ENCODE data around the gene TTLL7.

TTLL7 gene

DNA sequence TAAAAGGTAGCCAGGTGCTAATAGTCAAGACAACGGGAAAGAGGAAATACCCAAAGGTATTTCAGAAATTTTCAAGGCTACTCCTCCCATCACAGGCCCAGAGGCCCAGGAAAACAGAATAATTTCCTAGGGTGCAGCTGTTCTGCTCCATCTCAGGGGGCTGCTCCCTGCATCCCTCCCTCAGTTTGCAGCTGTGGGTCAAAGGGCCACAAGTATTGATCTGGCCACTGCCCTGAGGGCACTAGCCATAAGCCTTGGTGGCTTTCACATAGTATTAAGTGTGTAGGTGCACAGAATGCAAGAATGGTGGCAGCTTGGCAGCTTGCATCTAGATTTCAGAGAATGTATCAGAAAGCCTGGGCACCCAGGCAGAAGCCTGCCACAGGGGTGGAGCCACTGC lies 179.5 kb downstream of the TTLL7 start:
- TF ChIP-seq CTCF (IDR thresholded peaks at IDR 0.05; ENCODE audit: insufficient read depth, low read depth, low read length, missing control alignments) = no peak
- no peak overlapping the region for H3K4me3 ChIP-seq (ENCODE audit: low read length)
- DNase-seq (ENCODE audit: low read depth) = no peak

- no peak for TF ChIP-seq CTCF (IDR thresholded peaks at IDR 0.05; ENCODE audit: insufficient read depth, low read depth, low read length, missing control alignments)
- peak; percentile 36 for DNase-seq (ENCODE audit: low read depth)
- no peak overlapping the region for H3K4me3 ChIP-seq (ENCODE audit: low read length)
Observed at GRCh38 chr1:83818916-83819315, 180.0 kb downstream of the TTLL7 start.

- DNase-seq (ENCODE audit: low read depth) = no peak
- no peak for TF ChIP-seq CTCF (IDR thresholded peaks at IDR 0.05; ENCODE audit: insufficient read depth, low read depth, low read length, missing control alignments)
- H3K4me3 ChIP-seq (ENCODE audit: low read length) = no peak overlapping the region
Observed at GRCh38 chr1:83816836-83817235, 182.1 kb downstream of the TTLL7 start.

DNA sequence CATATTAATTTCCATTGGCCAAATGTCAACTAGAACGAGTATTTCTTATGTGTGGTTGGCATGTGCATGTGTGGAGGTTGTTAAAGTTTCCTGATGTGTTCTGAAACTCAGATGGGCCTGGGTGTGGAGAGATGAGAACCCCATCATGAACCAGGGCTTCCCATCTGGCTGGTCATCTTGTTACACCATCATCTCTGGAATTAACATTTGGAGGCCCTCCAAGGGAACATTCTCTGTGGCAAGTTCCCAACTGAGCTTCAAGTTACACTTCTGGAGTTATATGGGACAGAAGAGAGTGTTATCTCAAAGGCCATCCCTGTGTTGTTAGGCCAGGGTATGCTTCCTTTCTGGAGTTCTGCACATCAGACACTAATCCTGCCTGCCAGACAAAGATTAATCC lies 183.6 kb downstream of the TTLL7 start:
- H3K4me3 ChIP-seq (ENCODE audit: low read length) = no peak overlapping the region
- no peak for TF ChIP-seq CTCF (IDR thresholded peaks at IDR 0.05; ENCODE audit: insufficient read depth, low read depth, low read length, missing control alignments)
- DNase-seq (ENCODE audit: low read depth) = no peak

Measured in epithelial cell of esophagus (primary cell).